Measurements from ENCODE around the gene TBK1. TPM values are rescaled to one million over a fixed set of nuclear protein-coding genes. Genes with fewer than 3 reads are reported as not detected.
A peak's percentile ranks its signal among the peaks of the same experiment; 100 is the strongest.

TBK1 gene
- total and polyA plus RNA-seq, 2 of the 13 experiments (the other 11 are each of a cell fraction or from before 2014, with no cell fraction given), result 10.3 to 25.2 TPM

GRCh38 chr12:64451687-64452558 is at the start of gene TBK1 (continued):
- TF ChIP-seq ZNF530 (CRISPR knock-in tag; IDR thresholded peaks at IDR 0.05; ENCODE audit: low read depth), result no peak
- TF ChIP-seq ZNF766 (CRISPR knock-in tag; IDR thresholded peaks at IDR 0.05; ENCODE audit: borderline replicate concordance), result no peak
- TF ChIP-seq RFXAP (CRISPR knock-in tag; IDR thresholded peaks at IDR 0.05; ENCODE audit: borderline replicate concordance), result 0 out of 2 replicates have a peak, but pooled peaks have one; percentile 10
- TF ChIP-seq FLYWCH1 (CRISPR knock-in tag; IDR thresholded peaks at IDR 0.05), result no peak
- TF ChIP-seq RFXANK (CRISPR knock-in tag; IDR thresholded peaks at IDR 0.05), result no peak
- peak; percentile 45; the same call in 1 of the 2 replicates for TF ChIP-seq KLF12 (CRISPR knock-in tag; IDR thresholded peaks at IDR 0.05; ENCODE audit: borderline replicate concordance)
- no peak for TF ChIP-seq ZNF644 (CRISPR knock-in tag; IDR thresholded peaks at IDR 0.05; ENCODE audit: low read depth)
- TF ChIP-seq ZMYM2 (CRISPR knock-in tag; IDR thresholded peaks at IDR 0.05), result 0 out of 2 replicates have a peak, but pooled peaks have one; percentile 34
- peak; percentile 70 for TF ChIP-seq HNF1B (CRISPR knock-in tag; IDR thresholded peaks at IDR 0.05)
- TF ChIP-seq ZNF7 (CRISPR knock-in tag; IDR thresholded peaks at IDR 0.05), result no peak
- 0 out of 2 replicates have a peak, but pooled peaks have one; percentile 79 for TF ChIP-seq ZNF513 (CRISPR knock-in tag; conservative IDR thresholded peaks at IDR 0.05)
- TF ChIP-seq MXI1 (IDR thresholded peaks at IDR 0.05; ENCODE audit: borderline replicate concordance, low read depth, low read length), result peak; percentile 88; the same call in 1 of the 3 replicates
- peak; percentile 50; the same call in 1 of the 2 replicates for TF ChIP-seq ZNF274 (CRISPR knock-in tag; IDR thresholded peaks at IDR 0.05)
- TF ChIP-seq ZNF30 (CRISPR knock-in tag; IDR thresholded peaks at IDR 0.05), result no peak
- no peak for TF ChIP-seq DMTF1 (CRISPR knock-in tag; IDR thresholded peaks at IDR 0.05)
- peak; percentile 48; the same call in 1 of the 2 replicates for TF ChIP-seq TFAP4 (IDR thresholded peaks at IDR 0.05; ENCODE audit: borderline replicate concordance, low read depth)
- no peak for TF ChIP-seq IKZF1 (IDR thresholded peaks at IDR 0.05)
- no peak for TF ChIP-seq THAP8 (CRISPR knock-in tag; IDR thresholded peaks at IDR 0.05; ENCODE audit: borderline replicate concordance)
- TF ChIP-seq MAZ (IDR thresholded peaks at IDR 0.05; ENCODE audit: borderline replicate concordance, low read depth, low read length), result peak; percentile 35; the same call in 1 of the 2 replicates
- peak; percentile 80; the same call in 1 of the 2 replicates for TF ChIP-seq MAZ (CRISPR knock-in tag; IDR thresholded peaks at IDR 0.05; ENCODE audit: low read depth)
- TF ChIP-seq ZNF563 (CRISPR knock-in tag; IDR thresholded peaks at IDR 0.05), result peak; percentile 78; the same call in 1 of the 2 replicates
- TF ChIP-seq FOSL1 (CRISPR knock-in tag; IDR thresholded peaks at IDR 0.05; ENCODE audit: borderline replicate concordance), result no peak; the same call in 1 of the 2 replicates
- TF ChIP-seq ZNF564 (CRISPR knock-in tag; IDR thresholded peaks at IDR 0.05), result 0 out of 2 replicates have a peak, but pooled peaks have one; percentile 25
